Suprapubic skin (tissue), 4 donors: ENCODE measurements around the gene CRELD1.

Experiments used
- EP300 ChIP-seq: sonication (generic); formaldehyde crosslinking; IDR thresholded peaks from one replicate; pipeline ENCODE4 v1.6.1; 2017; ENCODE audit warnings: antibody characterized with exemption
- POLR2A ChIP-seq, 2 donors: fragments of 450-650 bp; IDR thresholded peaks; one replicate each; pipeline ENCODE4 v1.6.1; 2017; ENCODE audit warnings: antibody characterized with exemption in 2 of 2, mild to moderate bottlenecking in 2 of 2, moderate library complexity in 2 of 2
- POLR2AphosphoS5 ChIP-seq, 3 donors: sonication (generic); formaldehyde crosslinking; IDR thresholded peaks; one replicate each; pipeline ENCODE4 v1.6.1; 2017; ENCODE audit warnings: antibody characterized with exemption in 3 of 3
- TF ChIP-seq, protein P1 (sequence below), 2 donors: fragments of 200-600 bp in 1 of 2; fragments of 450-650 bp in 1 of 2; sonication (generic) in 1 of 2; IDR thresholded peaks; one replicate each; pipeline ENCODE4 v1.5.1; 2016 to 2019; ENCODE audit warnings: antibody characterized with exemption in 2 of 2, mild to moderate bottlenecking in 1 of 2, moderate library complexity in 1 of 2

DNA sequence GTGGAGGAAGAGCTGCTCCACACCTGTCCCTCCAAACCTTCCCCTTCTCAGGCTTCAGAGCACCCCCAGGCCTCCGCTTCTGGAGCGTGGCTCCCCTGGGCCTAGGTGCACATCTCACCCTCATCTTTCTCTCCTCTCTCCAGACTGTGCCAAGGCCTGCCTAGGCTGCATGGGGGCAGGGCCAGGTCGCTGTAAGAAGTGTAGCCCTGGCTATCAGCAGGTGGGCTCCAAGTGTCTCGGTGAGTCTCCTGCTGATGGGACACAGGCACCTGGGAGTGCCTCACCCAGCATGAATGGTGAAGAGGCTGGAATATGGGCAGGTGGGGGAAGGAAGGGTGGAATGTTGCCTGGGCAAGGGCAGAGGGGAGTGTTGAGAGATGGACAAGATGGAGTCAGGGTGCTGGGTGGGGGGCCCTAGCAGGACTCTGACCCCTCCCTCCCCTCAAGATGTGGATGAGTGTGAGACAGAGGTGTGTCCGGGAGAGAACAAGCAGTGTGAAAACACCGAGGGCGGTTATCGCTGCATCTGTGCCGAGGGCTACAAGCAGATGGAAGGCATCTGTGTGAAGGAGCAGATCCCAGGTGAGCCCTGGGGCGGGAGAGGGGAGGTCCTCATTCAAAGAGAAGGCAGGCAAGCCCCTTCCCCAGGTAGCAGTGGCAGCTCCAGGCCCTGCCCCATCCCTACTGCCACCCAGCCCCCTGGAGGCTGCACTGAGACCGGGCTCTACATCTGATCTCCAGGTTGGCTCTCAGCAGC is 9.5 kb downstream of the CRELD1 start:
- TF ChIP-seq POLR2A (IDR thresholded peaks at IDR 0.05) (no peak), POLR2AphosphoS5 (IDR thresholded peaks at IDR 0.05) (no peak), EP300 (no peak)
- TF ChIP-seq, protein P1, sequence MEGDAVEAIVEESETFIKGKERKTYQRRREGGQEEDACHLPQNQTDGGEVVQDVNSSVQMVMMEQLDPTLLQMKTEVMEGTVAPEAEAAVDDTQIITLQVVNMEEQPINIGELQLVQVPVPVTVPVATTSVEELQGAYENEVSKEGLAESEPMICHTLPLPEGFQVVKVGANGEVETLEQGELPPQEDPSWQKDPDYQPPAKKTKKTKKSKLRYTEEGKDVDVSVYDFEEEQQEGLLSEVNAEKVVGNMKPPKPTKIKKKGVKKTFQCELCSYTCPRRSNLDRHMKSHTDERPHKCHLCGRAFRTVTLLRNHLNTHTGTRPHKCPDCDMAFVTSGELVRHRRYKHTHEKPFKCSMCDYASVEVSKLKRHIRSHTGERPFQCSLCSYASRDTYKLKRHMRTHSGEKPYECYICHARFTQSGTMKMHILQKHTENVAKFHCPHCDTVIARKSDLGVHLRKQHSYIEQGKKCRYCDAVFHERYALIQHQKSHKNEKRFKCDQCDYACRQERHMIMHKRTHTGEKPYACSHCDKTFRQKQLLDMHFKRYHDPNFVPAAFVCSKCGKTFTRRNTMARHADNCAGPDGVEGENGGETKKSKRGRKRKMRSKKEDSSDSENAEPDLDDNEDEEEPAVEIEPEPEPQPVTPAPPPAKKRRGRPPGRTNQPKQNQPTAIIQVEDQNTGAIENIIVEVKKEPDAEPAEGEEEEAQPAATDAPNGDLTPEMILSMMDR (IDR thresholded peaks at IDR 0.05): no peak
